Common myeloid progenitor, CD34-positive (primary cell): ENCODE measurements around the gene COL19A1.
"Not testable (repeated sequence)": the region's sequence is repeated elsewhere in the genome, so short reads cannot be mapped to it uniquely, and the experiment has no call there.

Experiments used
- CTCF ChIA-PET: fragments of 350-600 bp; sonication (Branson Sonifier 250); formaldehyde crosslinking; loops from one replicate; lab custom pipeline; 2021; ENCODE audit warnings: antibody characterized with exemption; lab: Charles Lee
- POLR2A ChIA-PET: fragments of 350-600 bp; sonication (Branson Sonifier 250); formaldehyde crosslinking; loops from one replicate; lab custom pipeline; 2021; ENCODE audit warnings: antibody characterized with exemption; lab: Charles Lee
- DNase-seq, 3 donors: peaks; one replicate each; pipeline versions ENCODE4 v3.0.0 to v3.0.0-alpha.2; 2013
- H3K27ac ChIP-seq, 2 experiments: 1 replicate in 1 of 2; 2 replicates in 1 of 2; pipeline ENCODE4 v1.7.0; 2013; ENCODE audit warnings: inconsistent platforms in 2 of 2, low read length in 2 of 2, mild to moderate bottlenecking in 2 of 2, low read depth in 1 of 2, moderate library complexity in 1 of 2; ENCODE audit not compliant: severe bottlenecking in 2 of 2, insufficient read depth in 1 of 2, poor library complexity in 1 of 2
- H3K27me3 ChIP-seq, 5 experiments: replicated peaks in 2 of 5; 1 replicate in 3 of 5; 2 replicates in 2 of 5; pipeline versions ENCODE4 v1.6.1 to v1.7.0; 2013; ENCODE audit warnings: low read length in 4 of 5, mild to moderate bottlenecking in 2 of 5, moderate library complexity in 2 of 5, inconsistent platforms in 1 of 5; ENCODE audit not compliant: insufficient read depth in 5 of 5, control insufficient read depth in 4 of 5
- H3K36me3 ChIP-seq, 4 experiments: 1 replicate in 2 of 4; 2 replicates in 2 of 4; pipeline versions ENCODE4 v1.6.1 to v1.7.0; 2013; ENCODE audit warnings: low read length in 3 of 4, control low read depth in 1 of 4, mild to moderate bottlenecking in 1 of 4; ENCODE audit not compliant: control insufficient read depth in 4 of 4, insufficient read depth in 4 of 4
- H3K4me1 ChIP-seq, 4 experiments: 1 replicate in 3 of 4; 2 replicates in 1 of 4; pipeline versions ENCODE4 v1.6.1 to v1.7.1; 2013; ENCODE audit warnings: low read length in 3 of 4, mild to moderate bottlenecking in 3 of 4, control low read depth in 1 of 4, inconsistent platforms in 1 of 4, moderate library complexity in 1 of 4; ENCODE audit not compliant: control insufficient read depth in 4 of 4, insufficient read depth in 4 of 4; ENCODE audit errors: control extremely low read depth in 1 of 4
- H3K4me3 ChIP-seq, 7 experiments: 1 replicate in 4 of 7; 2 replicates in 3 of 7; pipeline versions ENCODE4 v1.5.1 to v1.7.0; 2013; ENCODE audit warnings: mild to moderate bottlenecking in 7 of 7, low read length in 6 of 7, moderate library complexity in 6 of 7, inconsistent platforms in 2 of 7, low read depth in 2 of 7, control low read depth in 1 of 7; ENCODE audit not compliant: insufficient read depth in 4 of 7, control insufficient read depth in 1 of 7; ENCODE audit errors: extremely low read depth in 1 of 7
- H3K9me3 ChIP-seq, 5 experiments: 1 replicate in 4 of 5; 2 replicates in 1 of 5; pipeline versions ENCODE4 v1.6.1 to v1.7.1; 2013; ENCODE audit warnings: low read length in 4 of 5, mild to moderate bottlenecking in 2 of 5, inconsistent platforms in 1 of 5, low read depth in 1 of 5, moderate library complexity in 1 of 5; ENCODE audit not compliant: control insufficient read depth in 4 of 5, insufficient read depth in 2 of 5; ENCODE audit errors: control extremely low read depth in 1 of 5
- WGBS: methylation state at CpG from one replicate; pipeline ENCODE4 v1.1.5; 2013; ENCODE audit not compliant: insufficient coverage; 5-methylcytosine and 5-hydroxymethylcytosine counted together

The COL19A1 gene

DNA sequence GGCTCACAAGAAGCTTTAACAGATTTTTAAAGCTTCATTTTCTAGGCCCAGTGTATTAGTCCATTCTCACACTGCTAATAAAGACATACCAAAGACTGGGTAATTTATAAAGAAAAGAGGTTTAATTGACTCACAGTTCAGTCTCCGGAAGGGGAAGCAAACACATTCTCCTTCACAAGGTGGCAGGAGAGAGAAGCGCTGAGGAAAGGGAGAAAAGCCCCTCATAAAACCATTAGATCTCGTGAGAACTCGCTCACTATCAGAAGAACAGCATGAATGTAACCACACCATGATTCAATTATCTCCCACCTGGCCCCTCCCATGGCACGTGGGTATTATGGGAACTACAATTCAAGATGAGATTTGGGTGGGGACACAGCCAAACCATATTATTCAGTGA is 42.0 kb upstream of the COL19A1 start:
- POLR2A ChIA-PET, H3K9me3 ChIP-seq: not testable (repeated sequence)
- CTCF ChIA-PET: interaction anchor here (0.9 kb wide), 2 partner anchors 15 to 283 kb away, joined by 3 read pairs; no protein-coding TSS in a partner anchor

DNA sequence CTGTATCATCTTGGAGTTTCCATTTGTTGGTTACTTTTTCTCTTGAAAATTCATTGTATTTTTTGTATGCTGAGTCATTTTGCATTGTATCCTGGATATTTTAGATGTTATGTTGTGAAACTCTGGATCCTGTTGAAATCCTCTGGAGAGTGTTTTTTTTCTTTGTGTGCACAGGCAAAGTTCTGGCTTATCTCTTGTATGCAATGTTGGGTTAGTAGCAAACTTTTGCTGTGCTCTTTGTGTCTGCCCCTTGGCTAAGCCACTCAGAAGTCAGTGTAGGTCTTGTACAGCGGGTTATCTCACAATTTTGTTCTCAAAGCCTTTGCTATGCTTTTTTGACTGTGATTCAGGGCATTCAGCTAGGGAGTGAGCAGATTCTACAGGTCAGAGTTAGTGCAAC is 40.5 kb upstream of the COL19A1 start:
- Histone ChIP-seq H3K4me3 (no peak overlapping the region), H3K27ac (no peak overlapping the region), H3K9me3 (no peaks in the 10 kb centered on the region), H3K36me3 (no peaks in the 10 kb centered on the region), H3K4me1 (no peaks in the 10 kb centered on the region), H3K27me3 (no peaks in the 10 kb centered on the region)
- CTCF ChIA-PET: no interaction called here
- POLR2A ChIA-PET: no interaction called here
- no peak for DNase-seq
- WGBS: 100% methylated on average over 1 of the region's 1 CpG

More for the DNA sequence above, 42.0 kb upstream of the COL19A1 start:
- not testable (repeated sequence) for H3K4me1 ChIP-seq, H3K4me3 ChIP-seq, H3K36me3 ChIP-seq, H3K27me3 ChIP-seq, DNase-seq, H3K27ac ChIP-seq
- WGBS: 80% methylated on average over 1 of the region's 5 CpGs

DNA sequence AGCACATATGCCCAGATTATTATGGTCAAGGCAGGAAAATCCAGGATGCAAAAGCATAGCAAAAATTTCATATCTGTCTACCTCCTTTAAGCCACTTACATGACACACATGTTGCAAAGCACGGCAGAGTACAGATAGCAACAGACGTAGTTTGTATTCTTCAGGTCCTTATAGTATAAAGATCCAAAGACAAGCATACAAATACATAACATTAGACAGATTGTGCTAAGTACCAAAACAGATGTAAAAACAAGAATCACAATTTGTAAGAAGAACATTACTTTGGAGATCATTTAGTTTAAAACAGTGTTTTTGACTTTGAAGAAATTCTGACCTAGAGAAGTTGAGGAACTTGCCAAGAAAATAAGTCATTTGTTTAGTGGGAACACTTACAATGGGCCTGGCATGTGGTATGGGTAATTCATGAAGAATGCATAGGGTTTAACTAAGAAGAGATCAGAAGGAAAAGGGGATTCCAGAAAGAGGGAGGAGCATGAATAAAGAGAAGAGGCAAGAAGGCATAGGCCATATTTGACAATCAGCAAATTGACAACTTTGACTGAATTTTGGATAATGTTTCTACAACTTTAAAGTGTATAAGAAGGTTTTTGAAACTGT is 39.0 kb upstream of the COL19A1 start:
- DNase-seq: no peak
- H3K4me3 ChIP-seq: no peak overlapping the region
- no peaks in the 10 kb centered on the region for H3K36me3 ChIP-seq
- CTCF ChIA-PET: no interaction called here
- H3K9me3 ChIP-seq: no peaks in the 10 kb centered on the region
- H3K27ac ChIP-seq: no peak overlapping the region
- H3K27me3 ChIP-seq: no peaks in the 10 kb centered on the region
- H3K4me1 ChIP-seq: no peaks in the 10 kb centered on the region
- 100% methylated on average over 1 of the region's 2 CpGs for WGBS
- POLR2A ChIA-PET: no interaction called here

DNA sequence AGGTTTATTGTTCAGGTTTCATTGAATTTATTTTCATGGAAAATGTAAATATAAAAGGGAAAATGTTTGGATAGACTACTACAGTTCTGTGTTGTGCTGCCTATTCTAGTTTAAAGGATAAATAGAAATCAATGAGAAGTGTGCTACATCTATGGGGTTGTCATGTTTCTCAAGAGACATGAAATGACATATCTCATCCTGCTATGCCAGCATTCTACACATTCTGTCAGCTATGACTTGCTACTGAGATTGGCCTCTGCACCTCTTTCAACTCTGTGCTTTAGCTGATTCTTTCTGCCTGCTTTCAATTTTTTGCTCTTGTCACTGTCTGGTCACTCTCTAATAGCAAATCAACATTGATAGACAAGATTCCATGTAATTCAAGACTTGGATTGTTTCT is 33.8 kb upstream of the COL19A1 start:
- no peak overlapping the region for H3K4me3 ChIP-seq
- H3K9me3 ChIP-seq: no peaks in the 10 kb centered on the region
- POLR2A ChIA-PET: no interaction called here
- no peaks in the 10 kb centered on the region for H3K27me3 ChIP-seq
- CTCF ChIA-PET: no interaction called here
- DNase-seq: no peak
- H3K27ac ChIP-seq: no peak overlapping the region
- H3K4me1 ChIP-seq: peaks cover 0 to 3% (median 0%) of the 10 kb centered on the region in 4 experiments
- no peaks in the 10 kb centered on the region for H3K36me3 ChIP-seq

DNA sequence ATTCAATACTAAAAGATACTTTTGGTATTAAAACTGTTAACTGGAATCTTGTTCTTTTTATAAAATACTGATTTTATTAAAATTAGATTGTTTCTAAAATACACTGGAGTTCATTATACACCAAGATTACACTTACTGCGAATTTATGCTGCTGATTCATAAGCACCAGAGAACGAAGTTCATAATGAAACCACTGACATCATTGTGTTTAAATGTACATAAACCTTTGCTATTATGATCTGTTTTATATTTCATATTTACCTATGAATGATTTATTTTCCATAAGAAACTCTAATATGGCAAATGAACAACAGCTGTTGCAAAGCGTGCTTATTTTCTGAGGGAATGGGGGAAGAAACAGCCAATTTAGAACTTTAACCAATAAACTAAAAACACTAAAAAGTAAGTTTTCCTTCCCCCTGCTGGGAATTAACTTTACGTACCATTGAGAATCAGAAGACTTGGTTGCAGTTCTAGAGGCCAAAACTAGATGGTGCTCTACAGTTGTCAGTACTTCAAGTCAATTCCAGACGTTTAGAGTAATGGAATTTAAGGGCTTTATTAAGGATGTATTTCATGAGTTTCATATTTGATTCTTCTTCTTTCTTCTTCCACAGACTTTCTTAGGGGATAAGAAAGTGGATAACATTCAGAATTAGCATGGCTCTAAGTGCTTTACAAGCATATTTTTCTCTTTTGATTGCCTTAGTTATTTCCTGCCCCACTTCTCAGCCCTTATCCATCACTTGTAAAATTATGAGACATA is 30.8 kb upstream of the COL19A1 start:
- Histone ChIP-seq H3K36me3 (no peaks in the 10 kb centered on the region), H3K4me1 (peaks cover 0 to 3% (median 0%) of the 10 kb centered on the region in 4 experiments), H3K27me3 (peaks cover 0 to 2% (median 0%) of the 10 kb centered on the region in 5 experiments), H3K27ac (no peak overlapping the region), H3K4me3 (peak overlapping the region in 1 of 7 experiments; percentile 51), H3K9me3 (no peaks in the 10 kb centered on the region)
- WGBS: no CpG with 5 or more reads among the region's 5 CpGs
- ChIA-PET CTCF (interaction anchor here (1.2 kb wide), 1 partner anchor 22 kb away, joined by 3 read pairs; no protein-coding TSS in a partner anchor), POLR2A (no interaction called here)
- DNase-seq: peak; percentile 59 to 78 (median 76)

DNA sequence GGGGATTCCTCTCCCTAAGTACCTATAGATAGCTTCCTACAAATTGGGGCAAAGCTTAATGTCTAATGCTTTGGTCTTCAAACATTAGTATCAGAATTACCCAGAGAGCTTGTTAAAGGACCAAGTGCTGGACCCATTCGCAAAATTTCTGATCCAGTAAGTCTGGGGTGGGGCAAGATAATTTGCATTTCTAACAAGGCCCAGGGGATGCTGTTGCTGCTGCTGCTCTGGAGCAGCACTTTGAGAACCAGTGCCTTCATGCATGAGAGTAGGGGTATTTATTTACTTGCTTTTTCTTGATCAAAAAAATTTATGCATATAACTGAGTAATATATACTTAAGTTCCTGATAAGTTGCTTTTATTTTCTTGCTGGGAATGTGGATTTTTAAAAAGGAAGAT is 24.5 kb upstream of the COL19A1 start:
- WGBS: 78% methylated on average over 1 of the region's 1 CpG
- Histone ChIP-seq H3K27ac (no peak overlapping the region), H3K4me1 (peaks cover 0 to 3% (median 0%) of the 10 kb centered on the region in 4 experiments), H3K27me3 (peaks cover 0 to 11% (median 5%) of the 10 kb centered on the region in 5 experiments), H3K4me3 (no peak overlapping the region), H3K36me3 (no peaks in the 10 kb centered on the region), H3K9me3 (no peaks in the 10 kb centered on the region)
- DNase-seq: no peak
- ChIA-PET POLR2A (interaction anchor here (1.1 kb wide), 1 partner anchor 18 kb away, joined by 3 read pairs; no protein-coding TSS in a partner anchor), CTCF (interaction anchor here (1.2 kb wide), 1 partner anchor 25 kb away, joined by 3 read pairs; no protein-coding TSS in a partner anchor)

DNA sequence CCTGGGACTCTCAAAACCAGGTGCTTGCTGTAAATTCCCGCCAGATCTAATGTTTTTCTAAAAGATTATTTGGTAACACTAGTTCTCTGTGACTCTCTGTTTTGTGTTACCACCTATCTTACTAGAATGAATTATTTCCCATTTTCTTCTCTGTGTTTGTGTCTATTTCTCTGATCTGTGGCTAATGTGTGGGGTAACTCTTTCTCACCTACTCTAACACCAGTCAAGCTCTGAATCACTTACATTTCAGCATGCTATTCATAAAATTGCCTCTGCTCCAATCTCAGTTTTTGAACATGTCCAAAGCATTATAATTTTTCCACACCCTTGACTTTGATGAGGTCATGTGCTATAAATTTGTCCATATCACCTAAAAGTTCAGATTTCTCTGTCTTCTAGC is 23.2 kb upstream of the COL19A1 start:
- H3K9me3 ChIP-seq: no peaks in the 10 kb centered on the region
- 100% methylated on average over 1 of the region's 1 CpG for WGBS
- H3K4me3 ChIP-seq: no peak overlapping the region
- no peak for DNase-seq
- ChIA-PET CTCF (no interaction called here), POLR2A (no interaction called here)
- H3K4me1 ChIP-seq: no peaks in the 10 kb centered on the region
- no peak overlapping the region for H3K27ac ChIP-seq
- H3K36me3 ChIP-seq: no peaks in the 10 kb centered on the region
- H3K27me3 ChIP-seq: peaks cover 0 to 11% (median 5%) of the 10 kb centered on the region in 5 experiments
